GM18873 (cell line): Measurements from ENCODE around the gene WDR36.

Experiments
- ATAC-seq: cut with Tn5 transposase; IDR thresholded peaks from one replicate; pipeline ENCODE4 v1.9.1; 2021; ENCODE audit warnings: mild to moderate bottlenecking, moderate library complexity, moderate number of reproducible peaks; ENCODE audit not compliant: unreplicated experiment, low FRiP score

Gene WDR36

DNA sequence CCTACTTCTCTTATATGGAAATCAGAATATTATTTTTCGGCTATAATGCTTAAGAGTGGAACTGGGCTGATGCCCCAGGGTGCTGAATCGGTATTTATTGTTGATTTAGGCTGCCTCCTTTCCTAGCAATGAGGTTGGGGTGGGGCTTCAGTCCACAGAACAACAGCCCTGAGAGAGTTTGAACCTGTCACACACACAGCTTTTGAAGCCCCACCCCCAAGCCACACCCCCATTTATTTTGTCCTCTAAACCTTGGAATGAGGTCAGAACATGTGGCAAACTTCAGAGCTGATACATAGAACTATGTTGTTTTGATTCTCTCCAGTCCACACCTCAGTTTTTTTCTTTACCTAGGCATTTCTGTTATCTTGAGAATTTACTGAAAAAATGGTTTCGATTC, 80.4 kb downstream of the WDR36 start:
- ATAC-seq = no peak

DNA sequence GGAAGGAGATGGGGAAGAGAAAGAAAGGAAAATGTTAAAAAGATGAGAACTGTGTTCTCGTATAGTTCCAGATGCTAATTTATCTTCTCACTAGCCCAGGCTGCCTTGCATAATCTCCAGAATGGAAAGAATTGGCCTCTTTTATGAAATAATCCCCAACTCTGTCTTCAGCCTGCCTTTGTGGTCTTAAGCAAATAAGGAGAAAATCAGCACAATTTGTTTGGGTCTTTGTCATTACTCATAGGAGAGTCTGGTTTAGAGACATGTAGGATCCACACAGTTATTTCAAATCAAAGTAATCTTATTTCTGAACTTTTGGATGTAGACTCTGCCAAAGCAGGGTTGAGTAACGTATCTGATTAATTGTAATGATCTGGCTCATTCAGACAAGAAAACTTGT, 81.3 kb downstream of the WDR36 start:
- ATAC-seq = no peak
